Right renal pelvis (tissue), 4 donors: ENCODE measurements around the gene IL23R. TPM values are rescaled to one million over a fixed set of nuclear protein-coding genes. Genes with fewer than 3 reads are reported as not detected.
"Not testable (repeated sequence)": the region's sequence is repeated elsewhere in the genome, so short reads cannot be mapped to it uniquely, and the experiment has no call there.

Experiments
- DNase-seq, 4 donors: peaks; one replicate each; pipeline ENCODE4 v3.0.0-alpha.2; 2013; ENCODE audit warnings: low read depth in 4 of 4, low spot score in 3 of 4, missing footprints in 1 of 4
- polyA plus RNA-seq, 4 donors: library from polyadenylated mRNA; unstranded; fragments of 120-200 nt; gene quantifications; one replicate each; pipeline ENCODE4 v1.2.1, GENCODE V29; 2013; ENCODE audit not compliant: insufficient read length in 4 of 4

IL23R gene
- polyA plus RNA-seq: under 1 TPM in 1 of 4 donors, not detected in 3; 0.04 TPM

GRCh38 chr1:67166196-67166595, at the start of gene IL23R:
Gene IL23R (plus strand): TSS chr1:67166454. CDS start chr1:67168121, 1,667 bp downstream.
- no peak for DNase-seq

- DNase-seq: no peak
Observed at GRCh38 chr1:67118191-67118590, 48.1 kb upstream of the IL23R start.

GRCh38 chr1:67118646-67119045, 47.6 kb upstream of the IL23R start:
- DNase-seq: no peak

GRCh38 chr1:67120855-67121619, 45.2 kb upstream of the IL23R start:
- DNase-seq: no peak

GRCh38 chr1:67124455-67124854, 41.8 kb upstream of the IL23R start:
- DNase-seq: no peak

- DNase-seq: no peak
Observed at GRCh38 chr1:67126111-67126746, 40.0 kb upstream of the IL23R start.

- no peak for DNase-seq
Observed at GRCh38 chr1:67126974-67127373, 39.3 kb upstream of the IL23R start.

GRCh38 chr1:67130673-67131072, 35.6 kb upstream of the IL23R start:
- no peak for DNase-seq

- DNase-seq: no peak
Observed at GRCh38 chr1:67133177-67133576, 33.1 kb upstream of the IL23R start.

GRCh38 chr1:67134695-67135094, 31.6 kb upstream of the IL23R start, which contains the start of gene C1orf141:
Gene C1orf141 (minus strand): TSS chr1:67134970. CDS start chr1:67127240, 7,730 bp downstream.
- DNase-seq: peak in 1 of 4 donors; percentile 41

- DNase-seq: no peak
Observed at GRCh38 chr1:67135354-67135753, 30.9 kb upstream of the IL23R start.

- no peak for DNase-seq
Observed at GRCh38 chr1:67137307-67137753, 28.9 kb upstream of the IL23R start.

- no peak for DNase-seq
Observed at GRCh38 chr1:67138813-67139499, 27.3 kb upstream of the IL23R start.

GRCh38 chr1:67140460-67140859, 25.8 kb upstream of the IL23R start:
- no peak for DNase-seq

GRCh38 chr1:67141832-67142231, 24.4 kb upstream of the IL23R start:
- not testable (repeated sequence) for DNase-seq

GRCh38 chr1:67142931-67143330, 23.3 kb upstream of the IL23R start:
- no peak for DNase-seq

- DNase-seq: no peak
Observed at GRCh38 chr1:67143966-67144365, 22.3 kb upstream of the IL23R start.

- DNase-seq: no peak
Observed at GRCh38 chr1:67144696-67145095, 21.6 kb upstream of the IL23R start.

GRCh38 chr1:67146101-67146500, 20.2 kb upstream of the IL23R start:
- no peak for DNase-seq

GRCh38 chr1:67146539-67146938, 19.7 kb upstream of the IL23R start:
- DNase-seq: no peak

- DNase-seq: not testable (repeated sequence)
Observed at GRCh38 chr1:67147973-67148372, 18.3 kb upstream of the IL23R start.
